ENCODE measurements around the gene ZXDC.

DNA sequence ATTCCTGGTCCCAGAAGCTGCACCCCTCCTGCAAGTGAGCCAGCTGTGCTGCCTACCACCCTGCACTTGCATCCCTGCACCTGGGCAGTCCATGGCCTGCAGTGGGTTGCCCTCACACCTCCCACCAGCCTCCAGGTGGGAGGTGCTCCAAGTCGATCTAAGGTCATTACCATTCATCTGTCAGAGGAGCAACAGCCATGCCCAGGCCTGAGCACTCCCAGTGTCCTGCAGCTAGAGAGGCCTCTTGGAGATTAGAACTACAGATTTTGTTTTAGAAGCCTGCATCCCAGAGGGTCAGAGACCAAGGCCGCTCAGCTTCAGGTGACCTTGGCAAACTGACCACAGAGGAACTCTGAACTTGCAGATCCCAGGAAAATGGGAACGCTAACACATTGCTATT is 9.0 kb upstream of the ZXDC start:
- TF ChIP-seq, protein P1, sequence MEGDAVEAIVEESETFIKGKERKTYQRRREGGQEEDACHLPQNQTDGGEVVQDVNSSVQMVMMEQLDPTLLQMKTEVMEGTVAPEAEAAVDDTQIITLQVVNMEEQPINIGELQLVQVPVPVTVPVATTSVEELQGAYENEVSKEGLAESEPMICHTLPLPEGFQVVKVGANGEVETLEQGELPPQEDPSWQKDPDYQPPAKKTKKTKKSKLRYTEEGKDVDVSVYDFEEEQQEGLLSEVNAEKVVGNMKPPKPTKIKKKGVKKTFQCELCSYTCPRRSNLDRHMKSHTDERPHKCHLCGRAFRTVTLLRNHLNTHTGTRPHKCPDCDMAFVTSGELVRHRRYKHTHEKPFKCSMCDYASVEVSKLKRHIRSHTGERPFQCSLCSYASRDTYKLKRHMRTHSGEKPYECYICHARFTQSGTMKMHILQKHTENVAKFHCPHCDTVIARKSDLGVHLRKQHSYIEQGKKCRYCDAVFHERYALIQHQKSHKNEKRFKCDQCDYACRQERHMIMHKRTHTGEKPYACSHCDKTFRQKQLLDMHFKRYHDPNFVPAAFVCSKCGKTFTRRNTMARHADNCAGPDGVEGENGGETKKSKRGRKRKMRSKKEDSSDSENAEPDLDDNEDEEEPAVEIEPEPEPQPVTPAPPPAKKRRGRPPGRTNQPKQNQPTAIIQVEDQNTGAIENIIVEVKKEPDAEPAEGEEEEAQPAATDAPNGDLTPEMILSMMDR (IDR thresholded peaks at IDR 0.05): no peak
- no peak for TF ChIP-seq ZFX (IDR thresholded peaks at IDR 0.05; ENCODE audit: borderline replicate concordance)

Measured in 22Rv1 (cell line).